Mucosa of stomach (tissue), 1 donor: ENCODE data around the gene ATG2B.

ENCODE experiments used
- H3K27me3 ChIP-seq: one replicate; pipeline ENCODE4 v1.7.0; 2013; ENCODE audit warnings: mild to moderate bottlenecking, low read length; ENCODE audit not compliant: control insufficient read depth, insufficient read depth
- H3K36me3 ChIP-seq: one replicate; pipeline ENCODE4 v1.7.0; 2013; ENCODE audit warnings: low read length; ENCODE audit not compliant: control insufficient read depth, insufficient read depth
- H3K4me1 ChIP-seq: one replicate; pipeline ENCODE4 v1.7.0; 2013; ENCODE audit warnings: mild to moderate bottlenecking, low read length; ENCODE audit not compliant: control insufficient read depth, insufficient read depth
- H3K4me3 ChIP-seq: one replicate; pipeline ENCODE4 v1.7.0; 2013; ENCODE audit warnings: low read length
- H3K9ac ChIP-seq: one replicate; pipeline ENCODE4 v1.7.0; 2013; ENCODE audit warnings: mild to moderate bottlenecking, low read length, moderate library complexity
- H3K9me3 ChIP-seq: one replicate; pipeline ENCODE4 v1.7.0; 2013; ENCODE audit warnings: mild to moderate bottlenecking, low read length, moderate library complexity; ENCODE audit not compliant: control insufficient read depth
- donor health status: Pancreatic carcinoma.

The ATG2B gene

DNA sequence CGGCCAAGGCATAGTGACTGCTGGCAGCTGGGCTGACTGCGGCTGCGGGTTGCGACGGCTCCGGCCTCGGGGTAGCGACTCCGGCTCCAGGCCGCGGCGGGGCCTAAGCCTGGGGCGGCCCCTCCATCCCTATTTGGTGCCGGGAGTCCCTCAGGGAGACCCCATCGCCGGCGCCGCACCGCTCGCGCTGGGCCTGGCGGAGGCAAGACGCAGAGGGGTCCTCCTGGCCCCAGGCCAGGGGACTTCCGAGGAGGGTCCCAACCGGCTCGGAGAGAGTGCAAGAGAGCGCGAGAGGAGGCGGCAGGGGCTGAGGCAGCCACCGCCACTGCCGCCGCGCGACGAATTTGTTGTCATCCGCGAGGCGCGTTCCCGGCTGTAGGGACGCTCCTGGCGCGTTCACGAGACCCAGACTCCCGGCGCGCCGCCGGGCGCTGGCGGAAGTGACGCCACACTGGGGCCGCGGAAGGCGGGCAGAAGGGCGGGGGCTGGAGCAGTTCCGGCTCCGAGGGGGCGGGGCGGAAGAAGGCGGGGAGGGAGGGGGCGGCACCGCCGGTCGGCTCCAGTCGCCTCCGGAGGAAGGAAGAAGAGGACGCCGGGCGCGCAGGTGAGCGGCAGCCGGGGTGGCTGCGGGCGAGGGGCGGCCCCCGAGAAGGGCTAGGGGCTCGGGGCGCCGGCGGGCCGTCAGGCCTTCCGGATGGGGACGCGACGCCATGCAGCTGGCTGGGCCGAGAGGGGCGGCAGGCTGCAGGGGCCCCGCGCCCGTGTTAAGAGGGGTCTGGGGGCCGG, at the start of gene ATG2B, which contains the start of gene GSKIP:
Gene ATG2B (minus strand): TSS at position 377 of the 786 bp plus-strand sequence. CDS start 365 bp downstream, at position 12.
Gene GSKIP (plus strand): TSS at position 562 of the 786 bp plus-strand sequence. CDS start 18,722 bp downstream, outside the sequence.
- no peaks in the 10 kb centered on the region for H3K27me3 ChIP-seq
- no peaks in the 10 kb centered on the region for H3K9me3 ChIP-seq
- peak within 1 kb of the TSS; percentile 91 for H3K9ac ChIP-seq
- H3K4me1 ChIP-seq = peaks cover 20% of the 10 kb centered on the region
- peak within 1 kb of the TSS; percentile 78 for H3K4me3 ChIP-seq
- no peaks in the 10 kb centered on the region for H3K36me3 ChIP-seq

GRCh38 chr14:96410119-96410518, 47.0 kb upstream of the ATG2B start:
- Histone ChIP-seq H3K4me3 (no peak overlapping the region), H3K36me3 (no peaks in the 10 kb centered on the region), H3K9me3 (no peaks in the 10 kb centered on the region), H3K4me1 (peaks cover 8% of the 10 kb centered on the region), H3K27me3 (no peaks in the 10 kb centered on the region), H3K9ac (no peak overlapping the region)

GRCh38 chr14:96409701-96410100, 46.6 kb upstream of the ATG2B start:
- Histone ChIP-seq H3K4me3 (no peak overlapping the region), H3K4me1 (peaks cover 8% of the 10 kb centered on the region), H3K9ac (no peak overlapping the region), H3K36me3 (no peaks in the 10 kb centered on the region), H3K9me3 (no peaks in the 10 kb centered on the region), H3K27me3 (no peaks in the 10 kb centered on the region)

- Histone ChIP-seq H3K4me3 (no peak overlapping the region), H3K36me3 (no peaks in the 10 kb centered on the region), H3K27me3 (no peaks in the 10 kb centered on the region), H3K9ac (no peak overlapping the region), H3K9me3 (no peaks in the 10 kb centered on the region), H3K4me1 (peaks cover 8% of the 10 kb centered on the region)
Observed at GRCh38 chr14:96408608-96409007, 45.5 kb upstream of the ATG2B start.

GRCh38 chr14:96407935-96408570, 44.9 kb upstream of the ATG2B start:
- H3K4me1 ChIP-seq = peaks cover 8% of the 10 kb centered on the region
- no peak overlapping the region for H3K9ac ChIP-seq
- H3K9me3 ChIP-seq = no peaks in the 10 kb centered on the region
- H3K27me3 ChIP-seq = no peaks in the 10 kb centered on the region
- no peaks in the 10 kb centered on the region for H3K36me3 ChIP-seq
- no peak overlapping the region for H3K4me3 ChIP-seq

DNA sequence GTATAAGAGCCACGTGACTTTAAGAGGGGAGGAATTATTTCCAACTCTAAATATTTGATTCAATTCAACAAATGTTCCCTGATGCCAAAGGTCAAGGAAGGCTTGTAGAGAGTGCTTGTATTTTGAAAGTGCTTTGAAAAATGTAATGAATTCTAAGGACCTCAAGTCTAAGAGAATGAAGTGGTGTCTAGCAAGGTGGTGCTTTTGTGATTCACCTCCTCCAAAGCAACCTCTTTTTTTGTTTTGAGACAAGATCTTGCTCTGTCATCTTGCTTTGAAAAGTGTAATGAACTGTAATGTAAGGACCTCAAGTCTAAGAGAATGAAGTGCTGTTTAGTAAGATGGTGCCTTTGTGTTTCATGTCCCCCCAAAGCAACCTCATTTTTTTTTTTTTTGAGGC, 42.5 kb upstream of the ATG2B start:
- H3K27me3 ChIP-seq = no peaks in the 10 kb centered on the region
- H3K9ac ChIP-seq = no peak overlapping the region
- no peaks in the 10 kb centered on the region for H3K9me3 ChIP-seq
- H3K36me3 ChIP-seq = no peaks in the 10 kb centered on the region
- H3K4me1 ChIP-seq = peaks cover 8% of the 10 kb centered on the region
- H3K4me3 ChIP-seq = no peak overlapping the region

DNA sequence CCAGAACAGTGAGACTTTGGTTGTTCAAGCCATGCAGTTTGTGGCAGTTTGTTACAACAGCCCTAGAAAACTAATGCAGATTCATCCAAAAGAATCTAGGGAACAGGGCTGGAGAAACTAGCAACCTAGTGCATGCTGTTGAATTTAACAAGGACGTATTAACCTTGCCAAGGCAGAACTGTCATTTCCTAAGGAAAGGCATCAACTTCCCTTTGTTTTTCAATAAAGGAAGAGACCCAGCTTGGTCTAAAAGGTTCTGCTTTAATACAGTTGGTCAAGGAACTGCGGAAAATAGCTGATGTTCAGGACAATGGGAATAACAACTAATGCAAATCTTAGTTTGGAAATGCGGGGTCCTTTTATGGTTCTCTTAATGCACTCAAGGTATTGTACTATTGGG, 40.3 kb upstream of the ATG2B start:
- no peaks in the 10 kb centered on the region for H3K4me1 ChIP-seq

DNA sequence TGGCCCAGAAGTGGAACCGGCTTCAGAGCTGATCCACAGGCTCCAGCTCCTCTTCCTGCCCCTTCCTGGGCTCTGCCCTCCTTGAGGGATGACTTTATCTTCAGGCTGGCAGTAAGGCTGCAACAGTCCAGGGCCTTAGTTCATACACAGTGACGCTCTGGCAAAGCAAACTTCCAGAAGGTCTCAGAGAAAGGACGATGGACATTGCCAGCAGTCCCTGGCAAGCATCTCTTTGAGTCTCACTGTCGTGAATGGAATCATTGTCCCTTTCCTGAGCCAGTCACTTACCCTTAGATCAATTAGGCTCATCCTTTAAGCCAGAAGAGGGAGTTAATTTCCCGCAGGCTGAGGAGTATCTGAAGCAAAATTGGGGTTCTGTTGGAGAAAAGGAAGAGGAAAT, 37.4 kb upstream of the ATG2B start:
- Histone ChIP-seq H3K36me3 (no peaks in the 10 kb centered on the region), H3K4me3 (no peak overlapping the region), H3K27me3 (no peaks in the 10 kb centered on the region), H3K9me3 (no peaks in the 10 kb centered on the region), H3K4me1 (no peaks in the 10 kb centered on the region), H3K9ac (no peak overlapping the region)

More for the DNA sequence above, 40.3 kb upstream of the ATG2B start:
- Histone ChIP-seq H3K36me3 (no peaks in the 10 kb centered on the region), H3K9me3 (no peaks in the 10 kb centered on the region), H3K27me3 (no peaks in the 10 kb centered on the region), H3K9ac (no peak overlapping the region), H3K4me3 (no peak overlapping the region)

GRCh38 chr14:96399405-96399804, 36.3 kb upstream of the ATG2B start:
- H3K4me3 ChIP-seq = no peak overlapping the region

GRCh38 chr14:96398921-96399320, 35.8 kb upstream of the ATG2B start:
- Histone ChIP-seq H3K4me3 (no peak overlapping the region), H3K9ac (no peak overlapping the region), H3K9me3 (no peaks in the 10 kb centered on the region), H3K36me3 (no peaks in the 10 kb centered on the region), H3K4me1 (no peaks in the 10 kb centered on the region), H3K27me3 (no peaks in the 10 kb centered on the region)

More at GRCh38 chr14:96399405-96399804, 36.3 kb upstream of the ATG2B start:
- Histone ChIP-seq H3K27me3 (no peaks in the 10 kb centered on the region), H3K4me1 (no peaks in the 10 kb centered on the region), H3K9ac (no peak overlapping the region), H3K9me3 (no peaks in the 10 kb centered on the region), H3K36me3 (no peaks in the 10 kb centered on the region)

DNA sequence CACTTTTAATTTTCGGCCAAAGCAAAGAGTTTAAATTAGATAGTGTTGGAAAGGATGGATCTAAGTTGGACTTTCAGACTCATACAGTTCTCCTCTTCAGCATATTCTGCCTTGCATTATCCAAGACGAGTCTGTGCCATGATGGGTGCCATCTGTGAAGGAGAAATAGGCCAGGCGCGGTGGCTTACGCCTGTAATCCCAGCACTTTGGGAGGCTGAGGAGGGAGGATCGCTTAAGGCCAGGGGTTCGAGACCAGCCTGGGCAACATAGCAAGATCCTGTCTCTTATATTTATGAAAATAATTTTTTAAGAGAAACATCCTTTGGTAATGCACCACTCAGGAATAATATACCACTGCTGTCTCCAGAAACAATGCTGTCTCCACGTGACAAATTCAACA, 35.3 kb upstream of the ATG2B start:
- Histone ChIP-seq H3K4me3 (no peak overlapping the region), H3K36me3 (no peaks in the 10 kb centered on the region), H3K9ac (no peak overlapping the region), H3K27me3 (no peaks in the 10 kb centered on the region), H3K9me3 (no peaks in the 10 kb centered on the region), H3K4me1 (no peaks in the 10 kb centered on the region)

DNA sequence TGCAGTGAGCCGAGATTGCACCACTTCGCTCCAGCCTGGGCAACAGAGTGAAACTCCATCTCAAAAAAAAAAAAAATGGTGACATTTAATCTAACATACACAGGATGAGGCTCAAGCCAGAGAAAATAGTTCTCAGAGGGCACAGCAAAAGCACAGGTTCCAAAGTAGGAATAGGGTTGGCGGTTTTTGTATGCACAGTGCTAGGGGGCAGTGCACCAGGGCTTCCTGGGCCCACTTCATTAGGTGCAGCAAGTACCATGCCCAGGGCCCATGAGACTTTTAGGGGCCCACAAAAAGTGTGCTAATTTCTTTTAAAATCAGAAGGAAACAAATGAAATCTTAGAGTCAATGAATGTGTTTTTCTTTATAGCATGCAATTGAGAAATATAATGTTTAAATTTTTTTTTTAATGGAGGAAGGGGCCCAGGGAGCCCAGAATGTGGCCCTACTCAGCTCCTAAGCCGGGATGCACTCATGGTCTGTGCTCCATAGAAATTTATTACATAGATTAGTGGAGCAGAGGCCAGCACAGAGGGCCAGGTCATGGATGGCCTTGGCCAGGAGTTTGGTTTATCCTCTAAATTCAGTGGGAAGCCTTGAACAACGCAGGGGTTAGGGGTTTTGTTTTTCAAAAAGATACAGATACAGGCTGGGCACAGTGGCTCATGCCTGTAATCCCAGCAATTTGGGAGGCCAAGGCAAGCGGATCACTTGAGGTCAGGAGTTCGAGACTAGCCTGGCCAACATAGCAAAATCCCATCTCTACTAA, 31.1 kb upstream of the ATG2B start:
- Histone ChIP-seq H3K4me1 (no peaks in the 10 kb centered on the region), H3K36me3 (no peaks in the 10 kb centered on the region), H3K4me3 (no peak overlapping the region), H3K9me3 (no peaks in the 10 kb centered on the region), H3K27me3 (no peaks in the 10 kb centered on the region), H3K9ac (no peak overlapping the region)
